Rectal smooth muscle tissue (tissue), 1 donor: ENCODE results near the gene SAP30BP.
A peak's percentile ranks its signal among the peaks of the same experiment; 100 is the strongest.

Experiments used
- H3K27ac ChIP-seq: one replicate; pipeline ENCODE4 v1.7.0; 2013; ENCODE audit warnings: low read depth, low read length, inconsistent platforms
- H3K27me3 ChIP-seq: one replicate; pipeline ENCODE4 v1.7.0; 2013; ENCODE audit warnings: low read length; ENCODE audit not compliant: control insufficient read depth, insufficient read depth
- H3K36me3 ChIP-seq: one replicate; pipeline ENCODE4 v1.7.0; 2013; ENCODE audit warnings: low read length; ENCODE audit not compliant: control insufficient read depth, insufficient read depth
- H3K4me1 ChIP-seq: one replicate; pipeline ENCODE4 v1.7.0; 2013; ENCODE audit warnings: low read length; ENCODE audit not compliant: control insufficient read depth, insufficient read depth
- H3K4me3 ChIP-seq: one replicate; pipeline ENCODE4 v1.7.0; 2013; ENCODE audit warnings: low read length
- H3K9ac ChIP-seq: one replicate; pipeline ENCODE4 v1.7.0; 2013; ENCODE audit warnings: low read length

The SAP30BP gene

DNA sequence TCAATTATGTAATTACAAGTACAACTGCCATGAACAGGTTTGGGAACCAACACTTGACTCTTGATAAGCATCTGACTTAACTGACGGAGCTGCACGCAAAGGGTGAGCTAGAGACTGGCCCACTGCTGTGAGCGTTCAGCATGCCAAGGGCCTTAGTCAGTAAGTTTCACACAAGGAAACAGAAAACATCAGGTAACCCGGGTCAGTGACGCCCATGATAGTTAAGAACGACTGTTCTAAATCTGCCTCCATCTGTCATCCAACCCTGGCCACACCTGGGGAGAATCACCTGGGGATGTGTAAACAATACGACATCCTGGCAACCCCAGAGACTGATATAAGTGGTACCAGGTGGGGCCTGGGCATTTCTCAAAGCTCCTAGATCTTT lies 21.6 kb upstream of the SAP30BP start:
- Histone ChIP-seq H3K36me3 (peaks cover 3% of the 10 kb centered on the region), H3K9ac (no peak overlapping the region), H3K4me3 (peak overlapping the region; percentile 22), H3K27me3 (no peaks in the 10 kb centered on the region), H3K27ac (no peak overlapping the region), H3K4me1 (no peaks in the 10 kb centered on the region)

DNA sequence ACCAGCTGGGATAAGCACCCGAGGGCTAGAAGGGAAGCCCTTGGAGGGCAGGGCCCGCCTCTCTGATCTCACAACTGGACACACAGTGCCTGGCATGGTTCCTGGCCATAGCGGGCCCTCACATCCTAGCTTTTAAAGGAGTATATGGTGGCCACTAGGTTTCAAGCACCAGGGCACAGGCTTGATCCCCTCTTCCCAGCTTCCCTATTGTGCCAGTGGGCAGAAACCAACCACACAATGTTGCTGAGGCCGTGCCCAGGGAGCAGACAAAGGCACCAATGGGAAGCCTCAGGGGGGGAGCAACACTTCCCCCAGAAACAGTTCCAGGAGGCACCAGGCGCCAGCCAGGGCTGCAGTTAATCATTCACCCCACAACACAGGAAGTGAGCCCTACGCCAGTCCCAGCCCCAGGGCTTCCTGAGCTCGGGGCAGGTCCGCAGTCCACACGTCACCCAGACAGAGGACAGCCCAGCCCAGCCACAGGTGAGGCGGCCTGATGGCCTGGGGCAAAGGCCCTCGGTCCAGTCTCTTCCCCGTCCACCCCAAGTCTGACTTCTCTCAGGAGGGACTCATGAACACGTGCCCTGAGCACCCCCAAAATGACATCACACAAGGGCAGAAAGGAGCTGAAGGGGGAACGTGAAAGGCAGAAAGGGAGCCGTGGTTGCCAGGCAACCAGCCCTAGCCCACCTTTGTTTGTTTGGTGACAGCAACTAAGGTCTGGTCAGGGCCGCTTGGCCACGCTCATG lies 21.1 kb upstream of the SAP30BP start:
- H3K27ac ChIP-seq: peak overlapping the region; percentile 11
- H3K36me3 ChIP-seq: peaks cover 6% of the 10 kb centered on the region
- H3K9ac ChIP-seq: peak overlapping the region; percentile 8
- no peaks in the 10 kb centered on the region for H3K4me1 ChIP-seq
- no peaks in the 10 kb centered on the region for H3K27me3 ChIP-seq
- peak overlapping the region; percentile 44 for H3K4me3 ChIP-seq

DNA sequence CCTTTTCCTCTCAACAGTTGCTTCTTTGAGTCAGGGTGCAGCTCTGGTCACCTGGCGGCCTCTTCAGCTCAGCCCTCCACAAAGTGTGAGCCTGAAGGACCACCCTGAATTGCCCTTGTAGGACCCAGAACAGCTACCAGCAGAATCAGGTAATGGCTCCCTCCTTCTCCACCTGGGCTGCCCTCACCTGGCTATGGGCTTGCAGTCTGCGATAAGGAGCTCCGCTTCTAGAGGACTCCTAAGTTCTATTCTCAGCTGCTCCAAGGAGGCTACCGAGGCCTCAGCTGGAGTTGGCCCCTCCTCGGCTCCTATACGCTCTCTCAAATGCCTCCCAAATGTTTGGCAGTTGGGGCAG lies 20.5 kb upstream of the SAP30BP start:
- Histone ChIP-seq H3K4me1 (no peaks in the 10 kb centered on the region), H3K36me3 (peaks cover 6% of the 10 kb centered on the region), H3K9ac (peak overlapping the region; percentile 8), H3K27ac (no peak overlapping the region), H3K27me3 (no peaks in the 10 kb centered on the region), H3K4me3 (peak overlapping the region; percentile 44)

DNA sequence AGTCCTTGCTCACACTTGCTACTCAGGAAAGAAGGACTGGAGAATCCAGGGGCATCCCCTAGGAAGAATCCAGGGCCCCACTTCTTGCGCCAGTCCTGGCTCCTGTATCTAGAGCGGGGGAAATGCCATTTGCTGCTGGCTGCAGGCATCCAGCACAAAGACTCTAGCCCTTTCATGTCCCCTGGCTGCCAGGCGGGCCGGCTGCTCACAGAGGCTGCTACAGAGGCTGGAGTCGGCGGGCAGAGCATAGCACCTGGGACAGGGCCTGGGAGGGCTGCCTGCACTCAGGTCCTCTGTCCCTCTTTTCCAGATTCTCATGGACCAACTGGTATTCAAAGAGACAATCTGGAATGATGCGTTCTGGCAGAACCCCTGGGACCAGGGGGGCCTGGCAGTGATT lies 20.1 kb upstream of the SAP30BP start:
- Histone ChIP-seq H3K9ac (no peak overlapping the region), H3K27me3 (no peaks in the 10 kb centered on the region), H3K27ac (no peak overlapping the region), H3K4me1 (no peaks in the 10 kb centered on the region), H3K36me3 (peaks cover 6% of the 10 kb centered on the region), H3K4me3 (no peak overlapping the region)

DNA sequence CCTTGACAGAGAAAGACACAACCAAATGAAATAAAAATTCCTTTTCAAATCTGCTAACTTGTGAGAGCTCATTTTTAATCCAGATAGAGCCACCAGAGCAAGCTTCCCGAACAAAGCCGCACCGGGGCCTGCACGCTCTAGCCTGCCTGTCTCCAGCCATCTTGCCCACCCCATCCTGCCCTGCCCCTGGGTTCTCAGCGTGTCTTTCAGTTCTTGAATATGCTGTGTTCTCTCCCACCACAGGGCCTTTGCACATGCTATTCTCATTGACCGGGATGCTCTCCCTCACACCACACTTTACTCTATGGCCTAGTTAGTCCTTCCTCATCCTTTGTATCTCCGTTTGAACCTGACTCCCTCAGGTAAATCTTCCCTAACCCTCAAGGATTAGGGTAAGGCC lies 19.2 kb upstream of the SAP30BP start:
- no peak overlapping the region for H3K9ac ChIP-seq
- no peak overlapping the region for H3K27ac ChIP-seq

DNA sequence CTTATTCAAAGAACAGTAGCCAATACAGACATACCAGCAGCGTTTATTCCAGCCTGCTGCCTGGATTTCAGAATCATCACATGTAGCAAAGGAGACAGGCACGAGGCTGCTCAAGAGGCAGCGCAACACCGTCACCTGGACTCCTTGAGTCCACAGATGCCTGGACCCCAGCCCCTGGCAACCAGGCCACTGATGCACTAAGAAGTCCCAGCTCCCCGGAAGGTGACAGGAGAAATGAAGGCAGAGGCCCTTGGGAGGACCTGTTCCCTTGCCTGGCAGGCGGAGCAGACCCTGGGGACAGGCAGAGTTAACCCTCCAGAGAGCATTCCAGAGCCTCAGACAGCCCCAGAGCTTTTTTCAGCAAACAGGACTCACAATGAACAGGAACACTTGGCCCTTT lies 17.5 kb upstream of the SAP30BP start:
- no peak overlapping the region for H3K27ac ChIP-seq
- no peaks in the 10 kb centered on the region for H3K27me3 ChIP-seq
- H3K4me1 ChIP-seq: no peaks in the 10 kb centered on the region
- no peak overlapping the region for H3K4me3 ChIP-seq
- peaks cover 9% of the 10 kb centered on the region for H3K36me3 ChIP-seq
- H3K9ac ChIP-seq: no peak overlapping the region

More for the DNA sequence above, 19.2 kb upstream of the SAP30BP start:
- Histone ChIP-seq H3K27me3 (no peaks in the 10 kb centered on the region), H3K36me3 (peaks cover 9% of the 10 kb centered on the region), H3K4me1 (no peaks in the 10 kb centered on the region), H3K4me3 (no peak overlapping the region)

DNA sequence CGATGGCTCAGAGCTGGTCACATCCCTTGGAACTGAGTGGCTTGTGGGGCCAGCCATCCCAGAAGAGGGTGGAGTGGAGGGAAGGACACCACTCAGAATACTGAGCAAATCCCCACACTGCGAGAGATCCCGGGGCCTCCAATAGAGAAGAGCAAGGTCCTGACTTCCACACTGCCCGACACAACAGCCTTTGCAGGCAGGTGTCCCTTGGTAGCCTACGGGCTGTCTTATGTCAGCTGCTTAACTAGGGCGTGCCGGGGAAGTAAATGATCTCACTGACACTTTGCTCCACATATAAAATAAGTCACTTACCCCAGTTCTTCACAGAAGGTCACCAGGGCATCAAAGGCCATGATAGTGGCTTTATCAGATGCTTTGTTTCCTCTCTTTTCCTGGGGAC lies 16.3 kb upstream of the SAP30BP start:
- H3K27ac ChIP-seq: no peak overlapping the region
- no peaks in the 10 kb centered on the region for H3K27me3 ChIP-seq
- no peaks in the 10 kb centered on the region for H3K4me1 ChIP-seq
- peaks cover 9% of the 10 kb centered on the region for H3K36me3 ChIP-seq
- H3K9ac ChIP-seq: no peak overlapping the region
- no peak overlapping the region for H3K4me3 ChIP-seq

DNA sequence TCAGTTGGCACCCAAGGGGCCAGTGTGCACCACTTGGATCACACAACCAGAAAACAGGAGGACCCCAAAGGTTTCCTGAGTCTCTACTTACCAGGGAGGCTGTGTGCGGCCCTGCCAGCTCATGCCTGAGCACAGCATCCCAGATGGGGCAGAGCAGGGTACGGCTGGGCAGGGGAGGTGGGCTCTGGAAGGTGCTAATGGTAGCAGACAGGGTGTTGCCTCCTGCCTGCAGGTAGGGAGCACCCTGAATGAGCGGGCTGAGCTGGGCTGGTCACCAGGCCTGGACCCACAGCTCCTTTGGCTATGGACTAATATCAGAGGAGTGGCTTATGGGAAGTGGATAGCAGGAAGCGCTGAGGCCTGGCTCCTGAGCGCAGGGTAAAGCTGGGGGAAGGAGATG lies 14.8 kb upstream of the SAP30BP start:
- no peak overlapping the region for H3K27ac ChIP-seq
- no peak overlapping the region for H3K9ac ChIP-seq
- no peaks in the 10 kb centered on the region for H3K4me1 ChIP-seq
- peaks cover 13% of the 10 kb centered on the region for H3K36me3 ChIP-seq
- H3K4me3 ChIP-seq: no peak overlapping the region
- H3K27me3 ChIP-seq: no peaks in the 10 kb centered on the region

DNA sequence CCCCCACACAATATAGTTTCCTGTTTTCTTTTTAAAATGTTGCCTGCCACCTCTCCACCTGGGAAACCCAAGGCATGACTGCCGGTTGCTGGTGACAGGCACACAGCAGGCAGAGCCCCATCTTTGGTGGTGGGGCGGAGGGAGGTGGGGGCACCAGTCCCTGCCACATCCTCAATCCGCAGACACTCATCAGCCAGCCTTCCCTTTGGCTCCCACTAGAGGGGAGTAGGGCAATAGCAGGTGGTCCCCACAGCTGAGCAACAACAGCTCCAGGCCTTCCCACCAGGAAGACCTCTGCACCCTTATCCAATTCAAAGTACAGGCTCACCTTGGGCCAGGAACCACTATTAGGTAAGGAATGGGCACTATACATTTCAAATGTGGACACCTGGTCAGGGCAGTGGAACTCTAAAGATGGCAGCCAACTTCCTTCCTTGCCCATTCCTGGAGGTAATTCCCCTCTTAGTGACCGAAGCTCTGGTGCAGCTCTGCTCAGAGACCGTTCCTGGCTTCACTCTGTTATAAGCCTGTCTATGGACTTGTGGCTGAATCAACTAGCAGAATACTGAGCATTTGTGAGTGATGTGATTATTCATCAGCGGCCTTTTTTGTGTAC lies 14.1 kb upstream of the SAP30BP start:
- Histone ChIP-seq H3K27me3 (no peaks in the 10 kb centered on the region), H3K36me3 (peaks cover 14% of the 10 kb centered on the region), H3K27ac (no peak overlapping the region), H3K4me1 (no peaks in the 10 kb centered on the region), H3K9ac (no peak overlapping the region), H3K4me3 (no peak overlapping the region)

DNA sequence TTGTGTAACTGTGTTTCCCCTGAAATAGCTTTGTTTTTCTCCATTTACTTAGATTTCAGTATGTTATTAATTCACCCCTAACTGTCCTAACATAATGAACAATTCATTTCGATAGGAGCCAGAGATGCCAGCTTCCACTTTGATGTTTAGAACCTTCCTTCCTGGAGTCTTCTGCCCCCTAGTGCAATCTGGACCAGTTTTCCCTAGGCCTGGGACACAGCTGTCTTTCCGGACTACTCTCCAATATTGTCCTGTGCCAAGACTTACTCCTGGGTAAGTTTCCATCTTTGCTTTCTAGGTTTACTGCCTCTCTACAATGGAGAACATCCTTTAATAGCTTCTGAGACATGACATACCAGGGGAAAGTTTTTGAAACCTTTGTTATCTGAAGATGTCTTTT lies 13.0 kb upstream of the SAP30BP start:
- no peak overlapping the region for H3K4me3 ChIP-seq
- H3K27me3 ChIP-seq: no peaks in the 10 kb centered on the region
- no peak overlapping the region for H3K9ac ChIP-seq
- H3K4me1 ChIP-seq: no peaks in the 10 kb centered on the region
- H3K36me3 ChIP-seq: peaks cover 14% of the 10 kb centered on the region
- H3K27ac ChIP-seq: no peak overlapping the region

DNA sequence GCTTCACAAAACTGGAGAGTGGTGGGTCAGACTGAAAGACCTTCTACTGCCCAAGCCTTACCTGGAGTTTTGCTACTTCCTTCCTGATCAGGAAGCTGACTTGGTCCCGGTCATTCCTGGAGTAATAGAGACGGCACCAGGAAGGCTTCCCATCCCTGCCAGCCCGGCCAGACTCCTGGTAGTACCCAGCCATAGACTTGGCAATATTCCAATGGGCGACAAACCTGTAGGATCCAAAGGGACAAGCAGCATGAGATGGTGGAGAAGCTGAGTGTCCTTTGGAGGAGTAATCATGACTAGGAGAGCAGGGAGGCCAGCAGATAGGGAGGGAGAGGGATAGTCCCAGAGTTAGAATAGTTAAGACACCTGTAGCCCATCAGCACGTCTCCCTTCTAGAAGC lies 8.9 kb upstream of the SAP30BP start:
- Histone ChIP-seq H3K36me3 (peaks cover 15% of the 10 kb centered on the region), H3K27me3 (no peaks in the 10 kb centered on the region), H3K9ac (no peak overlapping the region), H3K4me3 (no peak overlapping the region), H3K27ac (no peak overlapping the region), H3K4me1 (no peaks in the 10 kb centered on the region)

DNA sequence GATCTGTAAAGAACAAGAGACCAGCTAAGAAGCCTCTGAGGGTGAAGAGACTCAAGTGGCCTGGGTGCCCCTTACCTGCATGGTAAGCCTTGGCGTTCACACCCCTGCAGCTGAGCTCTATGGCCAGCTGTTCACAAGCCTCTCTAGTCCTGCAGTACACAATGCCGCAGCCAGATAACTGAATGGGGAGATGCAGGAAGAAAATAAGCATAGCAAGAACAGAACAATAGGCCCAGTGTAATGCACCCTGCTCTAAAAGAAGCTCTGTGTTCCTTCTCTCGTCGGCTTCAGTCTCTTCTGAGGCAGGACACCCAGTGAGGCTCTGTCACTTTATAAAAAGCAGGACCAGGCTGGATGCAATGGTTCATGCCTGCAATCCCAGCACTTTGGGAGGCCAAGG lies 5.6 kb upstream of the SAP30BP start:
- H3K9ac ChIP-seq: no peak overlapping the region
- no peaks in the 10 kb centered on the region for H3K27me3 ChIP-seq
- peaks cover 4% of the 10 kb centered on the region for H3K4me1 ChIP-seq
- H3K27ac ChIP-seq: no peak overlapping the region
- peaks cover 15% of the 10 kb centered on the region for H3K36me3 ChIP-seq
- no peak overlapping the region for H3K4me3 ChIP-seq

DNA sequence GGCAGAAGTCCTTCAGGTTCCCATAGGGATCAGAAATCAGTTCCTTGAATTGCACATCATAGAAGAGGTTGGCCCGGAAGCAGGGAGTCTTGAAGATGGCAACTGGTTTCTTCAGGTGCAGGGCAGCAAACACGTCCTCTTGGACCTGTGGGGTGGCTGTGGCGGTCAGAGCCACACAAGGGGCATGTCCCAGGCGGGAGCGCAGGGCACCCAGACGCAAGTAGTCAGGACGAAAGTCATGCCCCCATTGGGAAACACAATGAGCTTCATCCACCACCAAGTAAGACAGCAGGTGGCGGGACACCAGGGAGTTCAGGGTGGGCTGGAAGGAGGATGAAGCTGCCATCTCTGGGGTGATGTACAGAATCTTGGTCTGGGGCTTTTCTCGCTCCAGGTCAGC lies 4.6 kb upstream of the SAP30BP start:
- Histone ChIP-seq H3K36me3 (peaks cover 12% of the 10 kb centered on the region), H3K27ac (no peak overlapping the region), H3K4me1 (peaks cover 5% of the 10 kb centered on the region), H3K9ac (no peak overlapping the region), H3K27me3 (no peaks in the 10 kb centered on the region), H3K4me3 (no peak overlapping the region)
